GM21528 (cell line): ENCODE measurements around the gene COL6A2.

Source experiments
- ATAC-seq: cut with Tn5 transposase; IDR thresholded peaks from one replicate; pipeline ENCODE4 v1.9.1; 2021; ENCODE audit warnings: mild to moderate bottlenecking, moderate library complexity; ENCODE audit not compliant: unreplicated experiment, low FRiP score

COL6A2 gene

DNA sequence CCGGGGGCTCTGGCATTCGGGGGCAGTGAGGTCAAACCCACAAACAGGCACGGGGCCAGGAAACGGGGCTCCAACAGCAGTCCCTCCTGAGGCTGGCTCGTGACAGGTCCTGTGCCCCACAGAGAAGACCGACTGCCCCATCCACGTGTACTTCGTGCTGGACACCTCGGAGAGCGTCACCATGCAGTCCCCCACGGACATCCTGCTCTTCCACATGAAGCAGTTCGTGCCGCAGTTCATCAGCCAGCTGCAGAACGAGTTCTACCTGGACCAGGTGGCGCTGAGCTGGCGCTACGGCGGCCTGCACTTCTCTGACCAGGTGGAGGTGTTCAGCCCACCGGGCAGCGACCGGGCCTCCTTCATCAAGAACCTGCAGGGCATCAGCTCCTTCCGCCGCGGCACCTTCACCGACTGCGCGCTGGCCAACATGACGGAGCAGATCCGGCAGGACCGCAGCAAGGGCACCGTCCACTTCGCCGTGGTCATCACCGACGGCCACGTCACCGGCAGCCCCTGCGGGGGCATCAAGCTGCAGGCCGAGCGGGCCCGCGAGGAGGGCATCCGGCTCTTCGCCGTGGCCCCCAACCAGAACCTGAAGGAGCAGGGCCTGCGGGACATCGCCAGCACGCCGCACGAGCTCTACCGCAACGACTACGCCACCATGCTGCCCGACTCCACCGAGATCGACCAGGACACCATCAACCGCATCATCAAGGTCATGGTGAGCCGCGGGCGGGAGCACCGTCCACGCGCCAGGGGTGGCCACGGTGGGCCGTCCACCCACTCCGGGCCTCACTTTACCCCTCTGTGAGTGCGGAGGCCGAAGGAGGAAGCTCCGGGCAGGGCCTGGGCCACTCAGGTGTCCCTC lies 14.2 kb downstream of the COL6A2 start:
- no peak for ATAC-seq

DNA sequence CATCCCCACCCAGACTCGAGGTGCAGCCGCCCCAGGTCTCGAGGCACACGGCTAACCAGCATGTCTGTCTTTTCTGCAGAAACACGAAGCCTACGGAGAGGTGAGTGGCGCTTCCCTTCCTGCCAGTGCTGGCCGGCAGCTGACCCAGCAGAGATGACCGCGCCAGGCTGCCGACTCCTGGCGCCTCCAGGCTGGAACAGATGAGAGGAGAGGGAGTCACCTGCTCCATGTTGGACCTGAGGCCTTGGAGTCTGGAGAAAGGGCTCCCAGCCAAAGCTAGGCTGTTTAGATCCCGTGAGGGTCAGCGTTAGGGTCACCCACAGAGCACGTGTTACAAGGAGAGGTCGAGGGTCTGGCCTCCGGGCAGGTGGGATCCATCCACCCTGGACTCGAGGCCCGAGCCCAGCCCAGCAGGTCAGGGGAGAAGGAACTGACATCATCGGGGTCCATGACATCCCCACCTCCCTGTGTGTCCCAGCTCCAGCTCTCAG lies 14.9 kb downstream of the COL6A2 start:
- ATAC-seq = no peak

DNA sequence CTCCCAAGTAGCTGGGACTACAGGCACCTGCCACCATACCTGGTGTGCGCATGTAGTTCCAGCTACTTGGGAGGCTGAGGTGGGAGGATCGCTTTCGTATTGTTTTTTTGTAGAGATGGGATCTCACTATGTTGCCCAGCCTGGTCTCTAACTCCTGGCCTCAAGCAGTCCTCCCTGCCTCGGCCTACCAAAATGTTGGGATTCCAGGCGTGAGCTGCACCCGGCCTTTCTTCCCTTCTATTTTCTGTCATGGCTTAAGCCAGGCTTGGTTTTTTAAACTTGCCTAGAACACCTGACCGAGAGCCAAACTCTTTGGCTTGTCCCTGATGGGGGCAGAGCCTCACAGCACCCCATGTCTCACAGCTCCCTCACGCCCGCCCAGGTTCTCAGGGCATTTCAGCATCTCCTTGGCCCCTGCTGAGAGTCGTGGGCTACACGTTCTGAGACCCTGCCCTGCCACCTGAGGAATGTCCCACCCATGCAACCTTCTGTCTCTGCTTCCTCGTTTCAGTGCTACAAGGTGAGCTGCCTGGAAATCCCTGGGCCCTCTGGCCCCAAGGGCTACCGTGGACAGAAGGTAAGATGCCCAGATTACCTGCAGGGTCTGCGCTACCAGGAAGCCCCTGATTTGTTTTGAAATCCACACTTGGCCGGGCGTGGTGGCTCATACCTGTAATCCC lies 15.7 kb downstream of the COL6A2 start:
- ATAC-seq = no peak

DNA sequence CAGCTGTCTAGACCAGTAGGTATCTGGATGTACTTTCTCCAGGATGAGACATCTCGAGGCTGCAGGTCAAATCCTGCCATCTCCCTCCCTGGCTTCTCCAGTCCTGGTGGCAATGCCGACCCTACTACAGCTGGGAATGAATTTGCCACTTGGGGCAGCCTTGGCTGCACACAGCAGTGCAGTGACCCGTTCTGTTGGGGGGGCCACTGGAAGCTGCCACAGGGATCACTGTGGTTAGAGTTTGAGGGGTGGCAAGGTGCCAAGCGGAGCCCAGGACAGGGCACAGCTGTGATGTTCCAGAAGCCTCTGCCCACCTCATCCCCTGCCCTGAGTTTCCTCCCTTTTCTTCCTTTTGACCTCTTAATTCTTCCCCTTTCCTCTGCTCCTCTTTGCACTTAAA lies 17.1 kb downstream of the COL6A2 start:
- no peak for ATAC-seq

DNA sequence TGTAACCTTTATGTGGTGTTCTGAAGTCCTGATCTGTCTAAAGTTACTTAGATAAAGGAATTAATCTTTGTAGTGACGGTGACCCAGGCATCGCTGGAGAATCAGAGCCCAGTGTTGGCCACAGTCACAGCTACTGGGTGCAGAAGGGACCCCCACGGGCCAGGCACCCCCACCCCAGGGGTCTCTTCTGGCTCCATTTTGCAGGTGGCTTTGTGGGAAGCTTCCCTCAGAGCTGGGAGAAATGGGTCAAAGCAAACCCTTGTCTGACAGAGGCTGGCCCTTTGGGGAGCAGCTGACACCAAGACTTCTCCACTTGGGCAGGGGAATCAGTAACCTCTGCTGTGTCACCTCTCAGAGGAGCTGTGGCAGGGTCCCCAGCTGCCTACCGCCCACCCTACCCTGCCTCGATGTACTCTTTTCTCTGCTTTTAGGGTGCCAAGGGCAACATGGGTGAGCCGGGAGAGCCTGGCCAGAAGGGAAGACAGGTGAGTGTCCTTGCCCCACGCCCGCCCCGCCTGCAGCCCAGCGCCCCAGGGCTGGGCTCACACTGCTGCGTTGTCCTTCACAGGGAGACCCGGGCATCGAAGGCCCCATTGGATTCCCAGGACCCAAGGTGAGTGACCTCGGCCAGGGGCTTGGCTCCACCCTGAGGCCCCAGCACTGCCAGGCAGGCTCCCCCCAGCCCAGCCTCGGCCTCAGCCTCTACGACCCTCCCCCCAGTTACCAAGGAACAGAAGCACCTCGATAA lies 17.7 kb downstream of the COL6A2 start:
- ATAC-seq = no peak

DNA sequence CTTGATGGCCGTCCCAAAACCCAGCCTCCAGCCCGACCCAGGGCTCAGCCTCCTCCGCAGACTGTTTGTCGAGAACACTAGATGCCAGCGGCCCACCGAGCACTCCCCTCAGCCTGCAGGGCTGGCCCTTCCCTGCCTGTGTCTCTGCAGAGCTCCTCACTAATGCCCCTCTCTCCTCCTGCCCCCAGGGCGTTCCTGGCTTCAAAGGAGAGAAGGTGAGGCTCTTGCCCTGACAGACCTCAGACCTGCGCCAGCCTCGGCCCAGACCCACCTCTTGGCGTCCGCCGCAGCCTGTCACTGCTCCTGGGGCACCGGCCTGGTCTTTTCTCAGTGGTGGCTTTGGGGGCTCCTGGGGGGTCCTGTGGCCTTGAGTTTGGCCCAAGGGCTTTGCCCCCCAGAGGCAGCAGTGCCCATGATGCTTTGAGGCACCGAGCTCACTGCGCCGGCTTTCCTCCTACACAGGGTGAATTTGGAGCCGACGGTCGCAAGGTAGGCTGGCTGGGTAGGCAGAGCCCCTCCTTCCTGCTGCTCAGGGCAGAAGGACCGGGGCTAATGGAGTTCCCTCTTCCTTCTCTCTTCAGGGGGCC lies 18.4 kb downstream of the COL6A2 start:
- ATAC-seq = no peak

DNA sequence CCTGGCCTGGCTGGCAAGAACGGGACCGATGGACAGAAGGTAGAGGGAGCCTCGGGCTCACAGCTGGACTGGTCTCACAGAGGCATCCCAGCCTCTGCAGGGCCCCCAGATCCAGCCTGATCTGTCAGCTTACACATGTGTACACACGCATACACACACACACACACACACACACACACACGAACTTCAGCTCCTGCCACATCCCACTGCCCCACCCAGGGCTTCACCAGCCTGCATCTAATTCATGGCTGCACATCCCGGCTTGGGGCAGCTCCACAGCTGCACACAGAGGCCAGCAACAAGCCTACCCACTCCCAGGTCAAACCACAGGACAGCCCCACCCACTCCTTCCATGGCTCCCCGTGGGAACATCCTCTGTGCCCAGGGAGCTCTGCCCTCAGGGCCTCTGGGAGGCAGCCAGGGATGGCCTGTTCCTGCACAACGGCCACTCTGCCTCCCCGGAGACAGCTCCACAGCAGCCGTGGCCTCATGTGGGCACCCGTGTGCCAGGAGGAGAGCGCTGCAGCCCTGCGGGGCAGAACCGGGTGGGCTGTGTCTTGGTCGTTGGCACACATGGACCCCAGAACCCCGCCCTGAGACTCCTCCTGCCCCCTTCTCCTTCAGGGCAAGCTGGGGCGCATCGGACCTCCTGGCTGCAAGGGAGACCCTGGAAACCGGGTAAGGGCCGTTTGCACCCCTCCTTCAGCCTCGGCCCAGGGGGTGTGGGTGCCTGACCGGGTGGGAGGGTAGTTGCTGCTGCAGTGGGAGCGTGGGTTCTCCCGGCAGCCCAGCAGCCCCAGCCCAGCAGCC lies 19.1 kb downstream of the COL6A2 start:
- ATAC-seq = no peak

DNA sequence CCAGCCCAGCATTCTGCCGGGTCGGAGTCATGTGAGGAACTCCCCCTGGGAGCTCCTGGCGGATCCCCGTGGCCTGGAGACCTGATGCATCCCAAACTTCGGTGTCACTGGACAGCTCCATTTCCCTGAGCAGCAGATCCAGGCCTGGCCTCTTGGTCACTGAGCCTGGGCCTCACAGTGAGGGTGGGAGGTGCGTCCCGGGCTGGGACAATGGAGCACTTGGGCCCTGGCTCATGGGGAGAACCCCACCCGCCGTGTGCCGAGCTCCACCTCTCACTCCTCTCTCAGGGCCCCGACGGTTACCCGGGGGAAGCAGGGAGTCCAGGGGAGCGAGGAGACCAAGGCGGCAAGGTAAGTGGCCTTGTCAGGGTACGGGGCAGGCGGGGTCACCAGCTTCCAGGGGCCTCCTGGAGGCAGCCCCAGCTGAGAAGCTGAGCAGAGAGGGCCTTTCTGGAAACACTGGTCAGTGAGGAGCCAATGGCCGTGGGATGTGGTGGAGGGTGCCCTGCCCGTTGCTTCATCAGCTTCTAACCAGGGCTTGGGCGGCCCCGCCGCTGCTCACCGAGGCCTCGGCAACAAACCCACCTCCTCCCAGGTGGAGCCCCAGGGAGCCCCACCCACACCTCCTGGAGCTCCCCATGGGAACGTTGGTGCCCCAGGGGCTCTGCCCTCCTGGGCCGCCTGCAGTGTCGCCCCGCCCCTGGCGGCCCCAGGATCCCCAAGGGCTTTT lies 19.8 kb downstream of the COL6A2 start:
- no peak for ATAC-seq

DNA sequence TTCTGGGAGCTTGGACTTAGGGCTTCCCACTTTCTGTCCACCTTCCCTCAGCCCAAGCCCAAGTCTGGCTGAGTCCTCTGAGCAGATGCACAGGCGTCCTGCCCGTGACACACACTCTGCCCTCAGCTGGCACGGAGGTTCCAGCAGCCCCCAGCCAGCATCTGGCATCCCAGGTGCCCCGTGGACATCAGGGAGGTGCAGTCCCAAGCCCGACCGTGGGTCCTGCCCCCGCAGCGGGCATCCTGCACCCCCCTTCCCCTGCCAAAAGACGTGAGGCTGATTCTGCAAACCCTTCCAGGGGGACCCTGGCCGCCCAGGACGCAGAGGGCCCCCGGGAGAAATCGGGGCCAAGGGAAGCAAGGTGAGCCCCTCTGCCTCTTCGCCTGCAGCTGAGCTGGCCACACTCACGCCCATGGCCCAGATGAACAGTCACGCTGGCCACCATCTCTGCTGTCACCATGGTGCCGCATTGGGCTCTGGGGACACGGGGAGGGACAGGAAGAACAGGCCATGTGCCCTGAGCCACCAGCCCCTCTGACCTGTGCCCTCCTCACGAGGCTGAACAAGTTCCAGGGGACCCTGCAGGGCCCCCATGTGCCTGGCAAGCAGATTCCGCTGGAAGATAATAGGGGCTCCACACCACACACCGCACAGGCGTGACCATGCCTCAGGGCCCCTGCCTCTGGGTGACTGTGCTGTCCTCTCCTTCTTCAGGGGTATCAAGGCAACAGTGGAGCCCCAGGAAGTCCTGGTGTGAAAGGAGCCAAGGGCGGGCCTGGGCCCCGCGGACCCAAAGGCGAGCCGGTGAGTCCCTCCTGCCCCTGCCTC lies 20.6 kb downstream of the COL6A2 start:
- no peak for ATAC-seq

DNA sequence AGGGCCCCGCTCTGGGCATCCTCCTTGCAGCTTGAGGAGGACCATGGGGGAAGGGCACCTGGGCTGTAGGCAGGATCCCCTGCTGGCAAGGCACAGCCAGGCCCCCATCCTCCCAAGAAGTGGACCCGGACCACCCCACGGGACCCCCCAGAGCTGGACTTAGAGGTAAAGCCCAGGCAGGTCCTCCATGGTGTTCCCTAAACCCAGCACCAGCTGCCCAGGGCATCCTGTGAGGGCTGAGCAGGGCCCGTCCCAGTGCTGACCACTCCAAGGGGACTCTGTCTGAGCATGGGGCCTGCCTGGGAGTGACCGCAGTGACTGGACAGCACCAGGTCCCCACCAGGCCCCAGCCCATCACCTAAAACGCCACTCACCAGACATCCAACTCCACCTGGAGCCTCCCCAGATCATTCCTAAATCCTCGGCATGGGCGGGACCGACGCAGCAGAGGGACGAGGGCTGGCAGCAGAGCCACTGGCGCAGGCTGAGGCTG lies 21.3 kb downstream of the COL6A2 start:
- no peak for ATAC-seq

DNA sequence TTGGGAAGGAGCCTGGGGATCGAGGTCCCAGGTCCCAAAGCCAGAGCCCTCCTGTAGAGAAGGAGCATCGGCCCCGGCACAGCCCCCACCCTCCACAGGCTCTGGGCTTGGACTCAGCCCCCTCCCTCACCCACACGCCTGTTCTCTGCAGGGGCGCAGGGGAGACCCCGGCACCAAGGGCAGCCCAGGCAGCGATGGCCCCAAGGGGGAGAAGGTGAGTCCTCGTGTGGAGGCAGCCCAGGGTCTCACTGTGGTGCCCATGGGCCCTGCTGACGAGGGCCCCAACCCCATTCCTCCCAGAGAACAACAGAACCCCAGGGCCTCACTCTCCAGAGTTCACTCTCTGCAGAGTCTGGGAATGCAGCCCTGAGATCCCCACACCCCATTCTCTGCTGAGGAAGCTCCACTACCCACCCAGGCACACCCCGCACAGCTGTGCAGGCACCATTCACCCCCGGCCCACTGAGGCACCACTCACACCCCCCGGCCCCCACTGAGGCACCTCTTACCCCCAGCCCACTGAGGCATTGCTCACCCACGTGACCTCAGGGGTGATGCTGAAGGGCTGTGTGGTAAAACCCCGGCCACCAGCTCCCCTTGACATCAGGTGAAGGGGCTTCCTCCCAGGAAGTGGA lies 21.8 kb downstream of the COL6A2 start:
- no peak for ATAC-seq

DNA sequence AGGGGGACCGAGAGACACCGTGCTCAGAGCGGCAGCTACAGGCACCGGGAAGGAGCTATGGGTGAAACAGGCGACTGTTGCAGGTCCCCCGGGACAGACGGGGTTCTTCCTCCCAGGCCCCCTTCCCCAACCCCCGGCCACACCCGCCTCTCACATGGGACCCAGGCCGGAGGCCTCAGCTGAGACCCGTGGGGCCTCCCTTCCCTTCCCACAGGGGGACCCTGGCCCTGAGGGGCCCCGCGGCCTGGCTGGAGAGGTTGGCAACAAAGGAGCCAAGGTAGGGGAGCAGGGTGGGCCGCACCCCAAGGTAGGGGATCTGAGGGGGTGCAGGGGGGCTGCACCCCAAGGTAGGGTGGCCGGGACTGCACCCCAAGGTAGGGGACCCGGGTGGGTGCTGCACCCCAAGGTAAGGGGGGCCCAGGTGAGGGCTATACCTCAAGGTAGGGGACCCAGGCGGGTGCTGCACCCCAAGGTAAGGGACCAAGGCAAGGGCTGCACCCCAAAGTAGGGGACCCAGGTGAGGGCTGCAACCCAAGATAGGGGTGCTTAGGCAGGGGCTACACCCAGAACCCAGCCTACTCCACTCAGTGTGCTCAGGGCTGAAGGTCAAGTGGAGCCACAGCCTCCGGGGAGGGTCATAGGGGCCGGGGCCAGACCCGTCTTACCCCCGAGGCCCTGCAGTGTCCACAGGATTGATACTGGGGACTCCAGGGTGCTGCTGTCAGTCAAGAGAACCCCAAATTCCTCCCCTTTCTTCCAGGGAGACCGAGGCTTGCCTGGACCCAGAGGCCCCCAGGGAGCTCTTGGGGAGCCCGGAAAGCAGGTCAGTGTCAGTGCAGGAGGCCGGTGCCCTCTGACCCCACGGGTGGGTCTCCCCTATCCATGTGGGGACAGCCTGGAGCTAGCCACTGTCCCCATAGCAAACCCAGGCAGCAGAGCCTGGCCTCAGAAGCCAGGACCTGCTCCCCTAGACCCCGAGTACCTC lies 22.7 kb downstream of the COL6A2 start:
- ATAC-seq = no peak

DNA sequence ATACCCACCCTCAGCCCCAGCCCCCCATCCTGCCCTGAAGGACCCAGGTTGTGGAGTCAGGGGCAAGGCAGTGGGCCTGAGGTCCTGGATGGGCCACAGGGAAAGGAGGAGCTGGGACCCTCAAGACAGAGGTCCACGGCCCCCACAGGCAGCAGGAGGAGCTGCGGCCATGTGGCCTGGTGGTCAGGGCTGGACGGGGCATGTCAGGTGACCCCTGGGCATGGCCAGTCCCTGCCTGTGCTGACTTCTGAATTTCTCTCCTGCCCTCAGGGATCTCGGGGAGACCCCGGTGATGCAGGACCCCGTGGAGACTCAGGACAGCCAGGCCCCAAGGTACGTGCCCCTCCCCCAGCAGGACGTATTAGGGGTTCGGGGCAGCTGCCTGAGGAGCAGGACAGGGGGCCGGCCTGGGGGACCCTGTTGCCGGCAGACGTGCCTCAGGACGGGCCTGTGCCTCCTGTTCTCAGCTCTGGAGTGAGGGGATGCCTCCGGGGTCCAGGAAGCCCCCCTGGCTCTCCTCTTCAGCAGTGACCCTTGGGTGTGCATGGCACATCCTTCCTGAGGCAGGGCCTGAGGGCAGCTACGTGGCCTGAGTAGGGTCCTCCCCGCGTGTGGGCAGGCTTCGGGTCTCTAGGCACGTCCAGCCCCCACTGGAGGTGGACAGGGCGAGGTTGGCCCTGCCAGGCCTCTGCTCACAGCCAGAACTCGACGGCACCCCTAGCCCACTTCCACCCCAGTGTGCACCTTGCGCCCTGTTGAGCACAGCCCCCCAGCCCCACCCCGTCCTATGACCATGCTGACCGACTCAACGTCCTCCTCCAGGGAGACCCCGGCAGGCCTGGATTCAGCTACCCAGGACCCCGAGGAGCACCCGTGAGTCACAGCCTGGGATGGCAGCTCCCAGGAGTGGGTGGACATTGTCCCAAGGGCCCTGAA lies 23.6 kb downstream of the COL6A2 start:
- no peak for ATAC-seq

DNA sequence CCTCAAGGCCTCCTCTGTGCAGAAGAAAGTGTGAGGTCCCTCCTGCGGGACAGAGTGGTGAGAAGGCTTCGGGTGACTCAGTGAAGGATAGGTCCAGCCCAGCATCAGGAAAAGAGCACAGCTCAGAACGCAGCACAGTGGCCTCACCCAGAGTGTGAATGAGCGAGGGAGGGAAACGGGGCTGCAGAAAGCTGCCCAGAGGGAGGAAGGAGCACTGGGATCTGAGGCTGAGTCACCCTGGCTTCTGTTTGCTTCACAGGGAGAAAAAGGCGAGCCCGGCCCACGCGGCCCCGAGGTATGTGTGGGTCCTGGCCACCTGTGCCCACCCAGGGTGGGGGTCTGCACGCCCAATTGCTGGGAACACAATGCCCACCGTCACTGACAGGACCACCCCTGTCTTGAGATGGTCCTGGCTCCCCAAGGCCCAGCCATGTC lies 24.3 kb downstream of the COL6A2 start:
- ATAC-seq = no peak
